GM15510 (cell line): Measurements from ENCODE around the gene CDK6.

Experiments used
- POLR2A ChIP-seq: IDR thresholded peaks from 3 replicates; pipeline ENCODE4 v1.6.1; 2011; ENCODE audit warnings: borderline replicate concordance; ENCODE audit not compliant: insufficient read length; ENCODE audit errors: extremely low read depth

Gene CDK6

GRCh38 chr7:92697414-92697813, 139.0 kb downstream of the CDK6 start:
- TF ChIP-seq POLR2A = no peak

- TF ChIP-seq POLR2A = no peak
Observed at GRCh38 chr7:92697012-92697411, 139.4 kb downstream of the CDK6 start.

GRCh38 chr7:92696584-92696983, 139.8 kb downstream of the CDK6 start:
- no peak for TF ChIP-seq POLR2A

- TF ChIP-seq POLR2A = no peak
Observed at GRCh38 chr7:92695308-92696261, 140.8 kb downstream of the CDK6 start.

- no peak for TF ChIP-seq POLR2A
Observed at GRCh38 chr7:92694211-92694610, 142.2 kb downstream of the CDK6 start.

DNA sequence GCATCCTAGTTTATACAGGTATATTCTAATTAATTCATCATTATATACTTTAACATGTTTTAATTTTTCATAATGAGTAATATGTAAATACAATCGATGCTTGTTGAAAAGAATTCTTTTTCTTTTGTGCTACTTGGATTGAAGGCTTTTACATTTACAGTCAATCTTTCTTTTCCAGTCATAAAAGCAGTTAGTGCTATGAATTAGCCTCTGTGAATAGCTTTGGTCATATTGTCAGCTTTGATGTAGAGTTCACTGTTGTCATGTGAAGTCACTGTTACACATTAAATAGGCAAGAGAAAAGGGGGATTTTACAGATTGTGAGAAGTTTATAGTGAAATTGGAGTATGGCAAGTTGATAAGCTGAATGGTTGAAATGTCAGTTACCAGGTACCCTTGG, 142.9 kb downstream of the CDK6 start:
- TF ChIP-seq POLR2A = no peak

GRCh38 chr7:92691578-92691977, 144.8 kb downstream of the CDK6 start:
- TF ChIP-seq POLR2A = no peak

- TF ChIP-seq POLR2A = no peak
Observed at GRCh38 chr7:92685136-92686042, 151.0 kb downstream of the CDK6 start.

GRCh38 chr7:92684274-92684673, 152.1 kb downstream of the CDK6 start:
- TF ChIP-seq POLR2A = no peak

GRCh38 chr7:92682903-92683539, 153.4 kb downstream of the CDK6 start:
- no peak for TF ChIP-seq POLR2A

- no peak for TF ChIP-seq POLR2A
Observed at GRCh38 chr7:92682330-92682729, 154.0 kb downstream of the CDK6 start.

DNA sequence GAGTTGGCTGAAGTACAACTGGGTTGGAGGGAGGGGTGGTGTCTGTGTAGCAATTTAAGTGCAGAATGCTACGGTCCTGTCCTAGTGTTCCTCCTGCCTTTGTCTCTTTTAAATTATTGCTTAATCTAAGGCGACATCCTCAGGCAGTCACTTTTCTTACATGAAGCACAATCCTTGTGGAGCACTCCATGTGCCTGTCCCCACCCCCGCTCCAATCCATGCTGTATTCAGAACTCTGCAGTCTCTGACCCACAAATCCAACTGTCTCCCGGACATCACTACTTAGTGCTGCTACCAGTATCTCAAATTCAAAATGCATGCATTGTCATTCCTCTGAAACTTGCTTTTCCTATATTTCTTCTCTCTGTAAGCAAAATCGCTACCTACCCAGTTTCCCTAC, 154.7 kb downstream of the CDK6 start:
- no peak for TF ChIP-seq POLR2A

- TF ChIP-seq POLR2A = no peak
Observed at GRCh38 chr7:92680442-92680841, 155.9 kb downstream of the CDK6 start.

DNA sequence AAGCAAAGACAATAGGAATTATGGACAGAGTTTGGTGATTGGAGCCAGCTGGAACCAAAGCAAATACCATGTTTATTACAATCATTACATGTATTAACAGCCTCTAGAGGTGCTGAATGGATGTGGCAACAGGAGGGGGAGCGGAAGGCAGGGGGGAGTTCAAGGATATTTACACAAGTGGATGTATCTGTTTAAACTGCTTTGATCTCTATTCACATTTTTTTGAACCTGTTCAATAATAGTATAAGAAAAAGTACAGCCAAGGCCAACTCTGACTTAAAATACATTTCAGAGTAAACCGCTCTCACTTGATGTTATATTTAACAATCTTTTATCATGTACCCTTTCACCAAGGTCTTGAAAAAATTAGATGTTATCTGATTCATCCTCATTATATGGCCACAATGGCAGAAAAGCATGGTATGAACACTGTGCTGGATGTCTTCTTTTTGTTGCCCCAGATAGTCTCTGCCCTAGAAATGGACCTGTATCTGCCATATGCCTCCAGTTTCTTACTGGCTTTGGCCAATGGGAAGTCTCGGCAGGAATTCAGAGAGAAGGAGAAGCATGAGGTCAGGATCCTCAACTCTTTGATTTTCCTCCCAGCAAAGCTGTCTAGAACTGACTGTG, 158.0 kb downstream of the CDK6 start:
- TF ChIP-seq POLR2A = no peak
